Endothelial cell (in vitro differentiated cells): Measurements from ENCODE around the gene PFAS. TPM values are rescaled to one million over a fixed set of nuclear protein-coding genes. Genes with fewer than 3 reads are reported as not detected.

ENCODE experiments used
- DNase-seq: peaks from one replicate; pipeline ENCODE4 v3.0.0; 2021; ENCODE audit warnings: low spot score
- H3K27ac Mint-ChIP-seq: one replicate; pipeline ENCODE4 v1.8.0; 2021; ENCODE audit warnings: mixed read lengths, inconsistent platforms; ENCODE audit not compliant: unreplicated experiment
- H3K27me3 Mint-ChIP-seq: one replicate; pipeline ENCODE4 v1.8.0; 2021; ENCODE audit warnings: mild to moderate bottlenecking, moderate library complexity, mixed read lengths, inconsistent platforms; ENCODE audit not compliant: unreplicated experiment
- H3K36me3 Mint-ChIP-seq: one replicate; pipeline ENCODE4 v1.8.0; 2021; ENCODE audit warnings: mild to moderate bottlenecking, low read depth, mixed read lengths, inconsistent platforms; ENCODE audit not compliant: unreplicated experiment
- H3K4me1 Mint-ChIP-seq: one replicate; pipeline ENCODE4 v1.8.0; 2021; ENCODE audit warnings: mild to moderate bottlenecking, mixed read lengths, inconsistent platforms; ENCODE audit not compliant: unreplicated experiment
- H3K4me3 Mint-ChIP-seq: one replicate; pipeline ENCODE4 v1.8.0; 2021; ENCODE audit warnings: mild to moderate bottlenecking, mixed read lengths, inconsistent platforms; ENCODE audit not compliant: unreplicated experiment
- H3K9me3 Mint-ChIP-seq: one replicate; pipeline ENCODE4 v1.8.0; 2021; ENCODE audit warnings: mixed read lengths, inconsistent platforms; ENCODE audit not compliant: unreplicated experiment
- CTCF ChIP-seq: fragments of 200-600 bp; sonication (generic); IDR thresholded peaks from one replicate; pipeline ENCODE4 v1.5.0; 2021; ENCODE audit warnings: antibody characterized with exemption; ENCODE audit not compliant: unreplicated experiment
- total RNA-seq: library from RNA; stranded (reverse); fragmentation: NEBNext Ultra II Directional; extraction: Animal tissue kit (Norgen Biotek cat#: 25700); gene quantifications from one replicate; pipeline ENCODE4 v1.2.1, GENCODE V29; 2021; ENCODE audit not compliant: unreplicated experiment

Gene PFAS
- total RNA-seq, 1 donor from 2014 or later = 67.0 TPM

DNA sequence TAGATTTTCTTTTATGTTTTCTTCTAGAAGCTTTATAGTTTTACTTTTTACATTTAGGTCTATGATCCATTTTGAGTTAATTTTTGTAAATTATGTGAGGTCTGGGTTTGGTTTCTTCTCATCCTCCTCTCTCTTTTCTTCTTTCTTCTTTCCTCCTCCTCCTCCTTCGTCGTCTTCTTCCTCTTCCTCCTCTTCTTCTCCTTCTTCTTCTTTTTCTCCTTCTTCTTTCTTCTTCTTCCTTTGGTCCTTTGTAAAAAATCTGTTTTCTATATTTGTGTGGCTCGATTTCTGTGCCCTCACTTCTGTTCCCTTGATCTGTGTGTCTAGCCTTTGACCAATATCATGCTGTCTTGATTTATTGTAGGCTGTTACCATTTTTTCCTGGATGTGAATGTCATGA, 51.1 kb downstream of the PFAS start:
- Mint-ChIP-seq H3K36me3 (no peaks in the 10 kb centered on the region), H3K9me3 (no peaks in the 10 kb centered on the region), H3K4me1 (peaks cover 6% of the 10 kb centered on the region), H3K27ac (no peak overlapping the region), H3K27me3 (peaks cover 3% of the 10 kb centered on the region), H3K4me3 (no peak overlapping the region)
- DNase-seq = no peak
- no peak for TF ChIP-seq CTCF

- Mint-ChIP-seq H3K4me3 (no peak overlapping the region), H3K27ac (no peak overlapping the region), H3K27me3 (peaks cover 3% of the 10 kb centered on the region), H3K9me3 (no peaks in the 10 kb centered on the region), H3K4me1 (peaks cover 6% of the 10 kb centered on the region), H3K36me3 (no peaks in the 10 kb centered on the region)
- DNase-seq = peak; percentile 44
- TF ChIP-seq CTCF = peak; percentile 85
These were observed 51.6 kb downstream of the PFAS start for GRCh38 chr17:8300627-8301242.

DNA sequence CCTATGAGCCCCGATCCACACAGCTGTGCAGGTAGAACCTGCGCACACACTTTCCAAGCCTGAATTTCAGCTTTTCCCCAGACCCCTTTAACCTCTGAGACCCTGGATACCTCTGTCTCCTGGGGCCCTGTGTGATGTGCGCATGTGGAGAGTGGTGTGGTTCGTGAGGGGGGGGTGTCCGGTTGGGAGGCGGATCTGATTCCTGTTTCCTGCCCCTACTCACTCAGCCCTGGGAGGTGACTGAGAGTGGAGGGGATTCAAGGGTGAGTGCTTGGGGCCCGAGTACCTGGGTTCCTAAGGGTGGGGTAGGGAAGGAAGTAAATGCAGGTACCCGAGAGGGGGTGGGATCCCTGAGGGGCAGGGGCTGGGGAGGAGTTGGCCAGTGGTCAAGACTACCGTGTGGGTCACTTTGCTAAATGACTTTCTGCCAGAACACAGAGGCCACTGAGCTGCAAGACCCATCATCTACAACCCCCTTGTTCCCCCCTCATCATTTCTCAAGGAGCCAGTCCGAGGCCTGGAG, 61.6 kb downstream of the PFAS start:
- peak; percentile 43 for DNase-seq
- Mint-ChIP-seq H3K9me3 (no peaks in the 10 kb centered on the region), H3K36me3 (peaks cover 29% of the 10 kb centered on the region), H3K4me3 (peak overlapping the region; percentile 93), H3K27ac (peak overlapping the region; percentile 96), H3K27me3 (peaks cover 15% of the 10 kb centered on the region), H3K4me1 (peaks cover 35% of the 10 kb centered on the region)
- no peak for TF ChIP-seq CTCF

GRCh38 chr17:8311131-8311790, 62.2 kb downstream of the PFAS start:
- H3K4me1 Mint-ChIP-seq = peaks cover 40% of the 10 kb centered on the region
- peak overlapping the region; percentile 96 for H3K27ac Mint-ChIP-seq
- peak overlapping the region; percentile 93 for H3K4me3 Mint-ChIP-seq

More at GRCh38 chr17:8311131-8311790, 62.2 kb downstream of the PFAS start:
- peaks cover 35% of the 10 kb centered on the region for H3K36me3 Mint-ChIP-seq
- H3K9me3 Mint-ChIP-seq = no peaks in the 10 kb centered on the region
- H3K27me3 Mint-ChIP-seq = peaks cover 19% of the 10 kb centered on the region
- TF ChIP-seq CTCF = no peak
- no peak for DNase-seq
